HG03103 (cell line): Measurements from ENCODE around the gene CEND1.
A peak's percentile ranks its signal among the peaks of the same experiment; 100 is the strongest.

Experiments
- ATAC-seq: cut with Tn5 transposase; IDR thresholded peaks from one replicate; pipeline ENCODE4 v1.9.1; 2021; ENCODE audit warnings: low read depth; ENCODE audit not compliant: unreplicated experiment

Gene CEND1

DNA sequence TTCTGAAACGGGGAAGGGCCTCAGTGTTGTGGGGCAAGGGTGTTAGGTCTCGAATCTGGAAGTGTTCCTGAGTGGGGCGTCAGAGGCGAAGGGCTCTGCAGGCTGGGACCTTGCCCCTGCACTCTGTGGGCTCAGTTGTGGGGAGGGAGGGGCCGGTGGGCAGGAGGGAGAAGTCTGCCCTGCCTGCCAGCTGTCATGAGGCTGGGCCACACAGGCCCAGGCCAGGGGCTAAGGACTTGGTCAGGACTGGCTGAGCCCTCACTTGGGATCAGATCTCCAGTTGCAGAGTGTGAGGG, 38.0 kb upstream of the CEND1 start, which contains the start of gene CRACR2B:
TSS of gene CRACR2B (plus strand) at position 23 of the 296 bp plus-strand sequence. CDS start 689 bp downstream, outside the sequence.
- no peak for ATAC-seq

- no peak for ATAC-seq
These were observed 37.4 kb upstream of the CEND1 start for GRCh38 chr11:827146-827896.

GRCh38 chr11:826836-827145, 36.9 kb upstream of the CEND1 start:
- ATAC-seq: no peak

DNA sequence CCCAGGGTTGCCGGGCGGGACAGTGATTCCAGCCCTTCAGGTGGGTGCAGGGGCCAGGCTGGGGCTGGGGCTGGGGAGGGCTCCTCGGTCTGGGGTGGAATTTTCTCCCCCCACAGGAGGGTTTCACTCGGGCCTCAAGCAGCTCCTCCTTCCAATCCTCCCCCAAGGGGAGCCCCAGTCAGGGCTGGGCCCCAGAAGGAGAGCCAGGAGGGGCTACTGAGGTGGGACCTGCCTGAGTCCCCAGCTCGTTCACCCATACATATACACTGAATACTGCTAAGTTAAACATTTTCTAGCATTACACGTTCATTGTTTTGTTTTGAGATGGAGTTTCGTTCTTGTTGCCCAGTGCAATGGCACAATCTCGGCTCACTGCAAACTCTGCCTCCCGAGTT, 36.3 kb upstream of the CEND1 start:
- no peak for ATAC-seq

DNA sequence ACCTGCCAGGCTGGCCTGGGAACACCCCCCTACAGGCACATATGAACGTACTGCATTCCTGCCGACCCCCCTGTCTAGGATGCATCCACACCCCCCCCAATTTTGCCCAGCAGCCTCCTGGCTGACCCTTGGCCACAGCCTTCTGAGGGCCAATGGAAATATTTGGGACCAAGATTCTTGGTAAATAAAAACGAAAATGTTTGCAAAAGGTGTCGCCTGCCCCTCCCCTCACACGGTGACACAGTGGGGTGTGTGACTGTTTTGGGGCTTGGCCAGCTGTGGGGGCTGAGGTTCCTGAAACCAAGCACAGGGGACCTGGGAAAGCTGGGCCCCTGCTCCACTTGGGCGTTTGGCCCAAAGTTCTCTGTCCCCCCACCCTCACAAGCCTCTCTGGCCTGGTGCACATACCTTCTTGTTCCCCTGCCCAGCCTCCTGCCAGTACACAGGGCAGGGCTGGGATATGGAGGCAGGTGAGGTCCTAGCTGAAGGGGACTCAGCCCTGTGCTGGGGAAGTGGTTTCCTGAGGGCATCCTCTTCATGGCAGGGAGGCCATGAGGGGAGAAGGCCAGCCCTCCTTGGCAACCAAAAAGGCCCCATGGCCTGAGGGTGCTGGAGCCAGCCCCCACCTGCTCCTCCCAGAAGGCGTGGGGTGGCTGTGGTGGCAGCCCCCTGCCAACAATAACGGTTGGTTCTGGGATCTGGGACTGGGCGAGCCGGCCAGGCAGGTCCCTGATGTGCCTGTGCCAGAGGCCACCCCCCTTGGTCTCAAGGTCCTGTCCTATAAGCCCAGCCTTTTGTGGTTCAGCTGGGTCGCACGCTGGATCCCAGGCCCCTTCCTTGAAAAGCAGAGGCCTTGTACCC, 35.7 kb upstream of the CEND1 start:
- ATAC-seq: no peak

DNA sequence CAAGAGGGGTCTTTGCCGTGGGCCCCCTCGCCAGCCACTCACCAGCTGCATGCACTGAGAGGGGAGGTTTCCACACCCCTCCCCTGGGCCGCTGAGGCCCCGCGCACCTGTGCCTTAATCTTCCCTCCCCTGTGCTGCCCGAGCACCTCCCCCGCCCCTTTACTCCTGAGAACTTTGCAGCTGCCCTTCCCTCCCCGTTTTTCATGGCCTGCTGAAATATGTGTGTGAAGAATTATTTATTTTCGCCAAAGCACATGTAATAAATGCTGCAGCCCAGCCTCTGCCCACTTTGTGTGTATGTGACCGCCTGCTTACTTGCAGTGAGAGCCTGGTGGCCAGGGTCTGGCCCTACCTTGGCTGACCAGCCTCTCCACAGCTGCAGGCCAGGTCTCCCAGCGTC, 35.1 kb upstream of the CEND1 start:
- no peak for ATAC-seq

DNA sequence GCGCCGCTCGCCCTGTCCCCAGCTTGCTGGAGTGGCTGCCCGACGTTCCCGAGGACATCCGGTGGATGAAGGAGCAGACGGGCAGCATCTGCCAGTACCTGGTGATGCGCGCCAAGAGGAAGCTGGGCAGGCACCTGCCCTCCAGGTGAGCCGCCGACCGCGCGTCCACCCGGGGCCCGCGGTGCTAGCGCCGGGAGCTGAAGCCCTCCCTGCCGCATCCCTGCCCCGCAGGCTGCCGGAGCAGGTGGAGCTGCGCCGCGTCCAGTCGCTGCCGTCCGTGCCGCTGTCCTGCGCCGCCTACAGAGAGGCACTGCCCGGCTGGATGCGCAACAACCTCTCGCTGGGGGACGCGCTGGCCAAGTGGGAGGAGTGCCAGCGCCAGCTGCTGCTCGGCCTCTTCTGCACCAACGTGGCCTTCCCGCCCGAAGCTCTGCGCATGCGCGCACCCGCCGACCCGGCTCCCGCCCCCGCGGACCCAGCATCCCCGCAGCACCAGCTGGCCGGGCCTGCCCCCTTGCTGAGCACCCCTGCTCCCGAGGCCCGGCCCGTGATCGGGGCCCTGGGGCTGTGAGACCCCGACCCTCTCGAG, 34.5 kb upstream of the CEND1 start:
- no peak for ATAC-seq

DNA sequence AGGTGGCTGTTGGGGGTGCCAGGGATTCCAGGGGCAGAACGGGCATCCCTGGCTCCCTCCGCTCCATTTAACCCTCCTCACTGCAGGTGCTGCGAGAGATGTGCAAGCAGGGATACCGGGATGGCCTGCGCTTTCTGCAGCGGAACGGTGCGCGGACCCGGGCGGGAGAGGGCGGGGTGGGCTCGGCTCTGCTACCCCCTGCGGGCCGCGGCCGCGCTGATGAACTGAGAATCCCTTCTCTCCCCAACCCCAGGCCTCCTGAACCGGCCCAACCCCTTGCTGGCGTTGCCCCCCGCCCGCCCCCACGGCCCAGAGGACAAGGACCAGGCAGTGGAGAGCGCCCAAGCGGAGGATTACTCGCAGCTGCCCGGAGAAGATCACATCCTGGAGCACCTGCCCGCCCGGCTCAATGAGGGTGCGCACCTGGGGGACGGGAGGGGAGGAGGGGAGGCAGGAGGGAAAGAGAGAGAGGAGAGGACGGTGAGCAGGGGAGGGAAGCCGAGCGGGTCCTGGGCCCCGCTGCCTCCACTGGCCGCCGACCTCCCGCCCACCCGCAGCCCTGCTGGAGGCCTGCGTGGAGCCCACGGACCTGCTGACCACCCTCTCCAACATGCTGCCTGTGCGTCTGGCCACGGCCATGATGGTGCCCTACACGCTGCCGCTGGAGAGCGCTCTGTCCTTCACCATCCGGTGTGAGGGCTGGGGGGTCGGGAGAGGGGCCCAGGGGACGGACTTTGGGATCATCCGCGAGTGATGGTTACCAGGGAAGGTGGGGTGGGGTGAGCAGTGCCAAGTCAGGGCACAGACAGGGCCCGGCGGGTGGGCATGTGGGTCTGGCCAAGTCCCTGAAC, 33.8 kb upstream of the CEND1 start:
- ATAC-seq: no peak

DNA sequence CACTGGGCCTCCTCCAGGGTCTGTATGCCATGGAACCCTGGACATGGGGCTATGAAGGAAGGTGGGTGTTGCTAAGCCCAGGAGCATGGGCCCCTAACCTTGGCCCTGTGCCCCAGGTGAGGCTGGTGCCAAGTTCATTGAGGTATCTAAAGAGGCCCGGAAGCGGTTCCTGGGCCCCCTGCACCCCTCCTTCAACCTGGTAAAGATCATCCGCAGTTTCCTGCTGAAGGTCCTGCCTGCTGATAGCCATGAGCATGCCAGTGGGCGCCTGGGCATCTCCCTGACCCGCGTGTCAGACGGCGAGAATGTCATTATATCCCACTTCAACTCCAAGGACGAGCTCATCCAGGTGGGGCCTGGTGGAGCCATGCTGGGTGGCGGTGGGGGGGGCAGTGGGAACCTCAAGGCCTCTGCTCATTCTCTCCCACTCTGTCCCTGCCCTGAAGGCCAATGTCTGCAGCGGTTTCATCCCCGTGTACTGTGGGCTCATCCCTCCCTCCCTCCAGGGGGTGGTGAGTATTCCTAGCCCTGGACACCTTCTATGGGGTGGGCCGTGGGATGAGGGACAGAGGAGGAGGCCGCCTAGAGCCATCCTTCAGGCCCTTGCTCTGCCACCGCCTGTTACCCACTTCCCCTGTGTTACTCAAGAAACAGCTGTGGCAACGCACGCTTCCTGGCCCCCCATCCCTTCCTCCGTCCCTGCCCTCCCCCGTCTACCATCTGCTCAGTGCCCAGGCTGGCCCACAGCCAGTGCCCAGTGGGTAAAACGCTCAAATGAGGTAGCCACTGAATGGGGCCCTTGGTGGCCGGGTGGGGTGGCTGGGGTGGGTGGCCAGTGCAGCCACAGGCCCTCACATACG, 31.9 kb upstream of the CEND1 start:
- ATAC-seq: no peak

- no peak for ATAC-seq
These were observed 31.0 kb upstream of the CEND1 start for GRCh38 chr11:820655-821511.

DNA sequence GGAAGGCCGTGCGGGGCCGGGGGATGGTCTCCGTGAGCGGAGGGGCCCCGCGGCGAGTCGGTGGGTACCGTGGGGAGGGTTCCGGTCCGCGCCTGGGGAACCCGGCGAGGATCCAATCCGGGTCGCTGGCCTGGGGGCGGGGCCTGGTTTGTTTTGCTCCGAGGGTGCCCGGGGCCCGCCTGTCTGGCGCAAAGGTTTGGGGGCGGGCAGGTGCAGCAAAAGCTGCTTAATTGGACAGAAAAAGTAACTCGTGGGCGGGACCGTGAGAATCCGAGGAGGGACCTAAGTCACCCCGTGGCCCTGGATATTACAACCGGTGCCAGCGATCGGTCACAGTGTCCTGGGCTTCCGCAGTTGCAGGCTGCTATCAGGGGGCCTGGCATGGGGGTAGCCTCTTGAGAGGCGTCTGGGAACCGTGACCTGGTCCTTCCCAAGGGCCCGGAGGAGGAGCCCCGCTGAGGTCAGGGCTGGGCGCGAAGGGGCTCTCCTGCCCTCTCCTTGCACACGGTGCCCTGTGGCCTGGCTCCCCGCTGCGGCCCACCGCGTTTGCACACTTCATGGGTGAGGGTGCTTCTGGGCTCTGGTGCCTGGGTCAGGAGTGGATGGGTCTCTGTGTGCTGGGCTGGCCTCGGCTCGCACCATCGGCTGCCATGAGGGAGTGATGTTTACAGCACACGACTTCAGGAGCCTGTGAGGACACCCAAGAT, 30.2 kb upstream of the CEND1 start:
- ATAC-seq: peak; percentile 41

GRCh38 chr11:819129-819931, 29.4 kb upstream of the CEND1 start:
- peak; percentile 51 for ATAC-seq

- ATAC-seq: no peak
These were observed 28.7 kb upstream of the CEND1 start, which contains the start of gene PNPLA2 for GRCh38 chr11:818396-819128. TSS of gene PNPLA2 (plus strand) at chr11:818914. CDS start at chr11:819719, 805 bp downstream.

- no peak for ATAC-seq
These were observed 26.5 kb upstream of the CEND1 start for GRCh38 chr11:816433-816779.

GRCh38 chr11:815675-816432, 26.0 kb upstream of the CEND1 start:
- no peak for ATAC-seq

GRCh38 chr11:813456-814096, 23.7 kb upstream of the CEND1 start:
- ATAC-seq: no peak
